HepG2 (cell line): Measurements from ENCODE around the gene PHYH. TPM values are rescaled to one million over a fixed set of nuclear protein-coding genes. Genes with fewer than 3 reads are reported as not detected.

Source experiments
- ATAC-seq: fragments of 200-7000 bp; cut with Tn5 transposase; 3 replicates; pipeline ENCODE4 v1.9.1; 2020; ENCODE audit warnings: mild to moderate bottlenecking, moderate library complexity
- BruUV-seq: library from RNA; stranded (reverse); fragments of 400-500 nt; replicated peaks from 2 replicates; lab custom pipeline; 2021; lab: Mats Ljungman, UMichigan
- CTCF ChIA-PET: fragments of 300-600 bp; formaldehyde crosslinking; extraction: SDS; loops from one replicate; lab custom pipeline; 2021; ENCODE audit warnings: low total read pairs, inconsistent platforms, low intra/inter-chr PET ratio; lab: Yijun Ruan, JAX
- POLR2A ChIA-PET: fragments of 350-600 bp; sonication (Branson Sonifier 250); formaldehyde crosslinking; loops from one replicate; lab custom pipeline; 2020; ENCODE audit warnings: antibody characterized with exemption, inconsistent platforms; lab: Yijun Ruan, JAX
- DNase-seq: peaks from one replicate; pipeline ENCODE4 v3.0.0-alpha.2; 2015; ENCODE audit warnings: low spot score
- FAIRE-seq: peaks from 3 replicates; lab custom pipeline; 2011; peaks lifted over from hg19 to GRCh38; lab: Jason Lieb, UNC
- H2AFZ ChIP-seq: one replicate; pipeline ENCODE4 v1.6.1; 2011; ENCODE audit warnings: low read length, inconsistent platforms
- H3K27ac ChIP-seq: fragments of 300-600 bp; 3 replicates; pipeline ENCODE4 v1.8.0; 2011; ENCODE audit warnings: mixed run types, mild to moderate bottlenecking, mixed read lengths, low read length, inconsistent platforms; ENCODE audit not compliant: insufficient read depth; ENCODE audit errors: extremely low read length
- H3K27me3 ChIP-seq, 2 experiments: fragments of 200-600 bp in 1 of 2; 2 replicates in 1 of 2; 3 replicates in 1 of 2; pipeline versions ENCODE4 v1.6.0 to v1.8.0; 2011; ENCODE audit warnings: low read length in 2 of 2, mild to moderate bottlenecking in 2 of 2, moderate library complexity in 2 of 2, inconsistent platforms in 1 of 2; ENCODE audit not compliant: insufficient read depth in 2 of 2, control insufficient read depth in 1 of 2
- H3K36me3 ChIP-seq, 2 experiments: fragments of 200-600 bp in 1 of 2; replicated peaks in 1 of 2; 2 replicates in 1 of 2; 3 replicates in 1 of 2; pipeline versions ENCODE4 v1.5.1 to v1.8.0; 2011; ENCODE audit warnings: low read length in 2 of 2, inconsistent platforms in 1 of 2; ENCODE audit not compliant: insufficient read depth in 2 of 2, control insufficient read depth in 1 of 2
- H3K4me1 ChIP-seq: 2 replicates; pipeline ENCODE4 v1.5.1; 2012; ENCODE audit warnings: low read length, inconsistent platforms; ENCODE audit not compliant: insufficient read depth
- H3K4me2 ChIP-seq: 2 replicates; pipeline ENCODE4 v1.6.0; 2011; ENCODE audit warnings: low read depth, low read length, inconsistent platforms
- H3K4me3 ChIP-seq, 3 experiments: fragments of 200-600 bp in 1 of 3; sonication (generic), shearing (Covaris generic) in 1 of 3; replicated peaks in 1 of 3; 2 replicates each; pipeline ENCODE4 v1.5.1; 2011 to 2016; ENCODE audit warnings: low read length in 3 of 3, inconsistent platforms in 2 of 3, low read depth in 2 of 3, mild to moderate bottlenecking in 2 of 3, control low read depth in 1 of 3, mixed read lengths in 1 of 3; ENCODE audit not compliant: insufficient read depth in 1 of 3
- H3K79me2 ChIP-seq: one replicate; pipeline ENCODE4 v1.6.1; 2011; ENCODE audit warnings: low read length, inconsistent platforms; ENCODE audit not compliant: insufficient read depth
- H3K9ac ChIP-seq: 2 replicates; pipeline ENCODE4 v1.6.0; 2011; ENCODE audit warnings: mild to moderate bottlenecking, low read depth, low read length, inconsistent platforms; ENCODE audit not compliant: insufficient read depth
- H3K9me3 ChIP-seq: 2 replicates; pipeline ENCODE4 v1.5.1; 2012; ENCODE audit warnings: mild to moderate bottlenecking, low read length
- H4K20me1 ChIP-seq: 2 replicates; pipeline ENCODE4 v1.6.0; 2011; ENCODE audit warnings: inconsistent platforms, mild to moderate bottlenecking, low read length, moderate library complexity; ENCODE audit not compliant: insufficient read depth
- BHLHE40 ChIP-seq: IDR thresholded peaks from 2 replicates; pipeline ENCODE4 v1.6.1; 2011; ENCODE audit warnings: low read length, improper control_type of control experiment
- CTCF ChIP-seq: sonication (generic); formaldehyde crosslinking; IDR thresholded peaks from 2 replicates; pipeline ENCODE4 v1.5.0; 2020; ENCODE audit warnings: mild to moderate bottlenecking, missing genetic modification reagents, moderate library complexity
- MTF1 ChIP-seq: sonication (generic); formaldehyde crosslinking; IDR thresholded peaks from 2 replicates; pipeline ENCODE4 v1.5.0; 2020; ENCODE audit warnings: missing genetic modification reagents
- ZNF180 ChIP-seq: sonication (generic); formaldehyde crosslinking; IDR thresholded peaks from 2 replicates; pipeline ENCODE4 v1.4.0; 2020; ENCODE audit warnings: low read depth, missing genetic modification reagents, borderline replicate concordance
- ZNF589 ChIP-seq: sonication (generic); formaldehyde crosslinking; conservative IDR thresholded peaks from 2 replicates; pipeline ENCODE4 v1.8.0; 2022; ENCODE audit warnings: mild to moderate bottlenecking, moderate library complexity, missing genetic modification reagents
- ZNF704 ChIP-seq: sonication (generic); formaldehyde crosslinking; IDR thresholded peaks from 2 replicates; pipeline ENCODE4 v1.8.1; 2023; ENCODE audit warnings: mild to moderate bottlenecking, inconsistent platforms, moderate library complexity, missing genetic modification reagents, borderline replicate concordance
- WGBS: methylation state at CpG from one replicate; pipeline ENCODE4 v1.1.6; 2017; ENCODE audit warnings: low lambda C conversion rate; 5-methylcytosine and 5-hydroxymethylcytosine counted together
- in situ Hi-C: cut with HindIII; loops from 2 replicates; pipeline ENCODE4 v1.10.0; 2017; ENCODE audit warnings: low pct_unique_long_range_greater_than_20kb; ENCODE audit not compliant: extremely low pct_ligation_motif_present
- intact Hi-C: fragments of 100-400 bp; cut with micrococcal nuclease; formaldehyde crosslinking; loops from one replicate; pipeline ENCODE4 v1.10.0; 2022; ENCODE audit not compliant: unreplicated experiment
- polyA plus RNA-seq, 8 experiments: library from polyadenylated mRNA; depleted of rRNA in 3 of 8; stranded (reverse) in 7 of 8; unstranded in 1 of 8; fragments of >200 nt; fragmentation: Illumina TruSeq in 4 of 8; extraction: Trizol in 4 of 8; gene quantifications; 2 replicates each; pipeline versions ENCODE4 v1.2.1 to v1.2.3, GENCODE V29; 2011 to 2016; ENCODE audit warnings: low read depth in 4 of 8, missing spikeins in 1 of 8, mixed read lengths in 1 of 8; ENCODE audit not compliant: insufficient read depth in 1 of 8
- total RNA-seq, 5 experiments: library from RNA; depleted of rRNA; stranded (reverse); fragments of >200 nt; fragmentation: Illumina TruSeq; extraction: Trizol; gene quantifications; 2 replicates each; pipeline ENCODE4 v1.2.3, GENCODE V29; 2016; ENCODE audit warnings: low read depth in 1 of 5

PHYH gene
- total and polyA plus RNA-seq, 2 of the 13 experiments (the other 11 are each of a cell fraction or from before 2014, with no cell fraction given) = 27.2 to 34.5 TPM

DNA sequence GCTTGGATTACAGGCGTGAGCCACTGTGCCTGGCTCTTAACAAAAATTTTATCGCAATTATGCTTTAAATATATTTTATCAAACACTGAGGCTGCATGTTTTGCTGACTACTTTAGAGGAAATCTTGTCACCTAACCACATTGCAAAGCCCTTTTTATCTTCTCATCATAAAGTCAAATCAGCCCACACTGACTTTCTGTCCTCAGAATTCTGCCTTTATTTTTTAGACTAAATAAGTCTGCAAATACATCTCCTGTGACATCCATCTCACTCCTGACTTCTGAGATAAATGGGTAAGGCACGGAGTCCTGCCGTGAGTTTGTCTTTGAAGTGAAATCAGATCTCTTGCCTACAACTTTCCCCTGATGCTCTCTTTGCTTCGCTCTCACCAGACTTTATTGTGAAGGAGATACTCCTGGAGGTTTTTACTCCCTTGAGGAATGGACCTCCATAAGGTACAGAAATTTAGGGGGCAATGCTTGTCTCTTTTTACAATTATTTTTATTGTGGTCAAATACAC lies 42.2 kb downstream of the PHYH start:
- H3K36me3 ChIP-seq = no peaks in the 10 kb centered on the region
- no peak overlapping the region for H3K9ac ChIP-seq
- CTCF ChIA-PET = no interaction called here
- H3K79me2 ChIP-seq = no peaks in the 10 kb centered on the region
- in situ Hi-C loops (no loop called here), intact Hi-C loops (no loop called here)
- no peak overlapping the region for H3K4me3 ChIP-seq
- no TSS peak for BruUV-seq
- no peak overlapping the region for H3K4me2 ChIP-seq
- H4K20me1 ChIP-seq = no peaks in the 10 kb centered on the region
- TF ChIP-seq ZNF589 (no peak), ZNF180 (CRISPR knock-in tag) (no peak), BHLHE40 (no peak), ZNF704 (no peak), CTCF (CRISPR knock-in tag) (no peak), MTF1 (no peak)
- DNase-seq (no peak), FAIRE-seq (no peak), ATAC-seq (no peak)
- no peaks in the 10 kb centered on the region for H3K9me3 ChIP-seq
- 33% methylated on average over 5 of the region's 5 CpGs for WGBS
- POLR2A ChIA-PET = no interaction called here
- no peaks in the 10 kb centered on the region for H3K4me1 ChIP-seq
- H3K27me3 ChIP-seq = peaks cover 0 to 4% of the 10 kb centered on the region in 2 experiments; a peak in 1 of 5 replicates
- H3K27ac ChIP-seq = no peak overlapping the region
- no peak overlapping the region for H2AFZ ChIP-seq
